Ishikawa (cell line): Measurements from ENCODE around the gene RNASE8.

Source experiments
- CREB1 ChIP-seq: IDR thresholded peaks from 2 replicates; pipeline ENCODE4 v1.6.1; 2012; ENCODE audit warnings: low read depth
- EGR1 ChIP-seq: IDR thresholded peaks from 2 replicates; pipeline ENCODE4 v1.6.1; 2012
- EP300 ChIP-seq: IDR thresholded peaks from 2 replicates; pipeline ENCODE4 v1.6.1; 2012; ENCODE audit warnings: borderline replicate concordance
- TAF1 ChIP-seq: IDR thresholded peaks from 2 replicates; pipeline ENCODE4 v1.6.1; 2012; ENCODE audit warnings: low read depth, mild to moderate bottlenecking
- TEAD4 ChIP-seq: IDR thresholded peaks from 2 replicates; pipeline ENCODE4 v1.6.1; 2012
- YY1 ChIP-seq: IDR thresholded peaks from 2 replicates; pipeline ENCODE4 v1.6.1; 2012; ENCODE audit warnings: low read depth
- TF ChIP-seq, protein P1 (sequence below): IDR thresholded peaks from 2 replicates; pipeline ENCODE4 v1.6.1; 2012; ENCODE audit warnings: low read depth, mild to moderate bottlenecking

DNA sequence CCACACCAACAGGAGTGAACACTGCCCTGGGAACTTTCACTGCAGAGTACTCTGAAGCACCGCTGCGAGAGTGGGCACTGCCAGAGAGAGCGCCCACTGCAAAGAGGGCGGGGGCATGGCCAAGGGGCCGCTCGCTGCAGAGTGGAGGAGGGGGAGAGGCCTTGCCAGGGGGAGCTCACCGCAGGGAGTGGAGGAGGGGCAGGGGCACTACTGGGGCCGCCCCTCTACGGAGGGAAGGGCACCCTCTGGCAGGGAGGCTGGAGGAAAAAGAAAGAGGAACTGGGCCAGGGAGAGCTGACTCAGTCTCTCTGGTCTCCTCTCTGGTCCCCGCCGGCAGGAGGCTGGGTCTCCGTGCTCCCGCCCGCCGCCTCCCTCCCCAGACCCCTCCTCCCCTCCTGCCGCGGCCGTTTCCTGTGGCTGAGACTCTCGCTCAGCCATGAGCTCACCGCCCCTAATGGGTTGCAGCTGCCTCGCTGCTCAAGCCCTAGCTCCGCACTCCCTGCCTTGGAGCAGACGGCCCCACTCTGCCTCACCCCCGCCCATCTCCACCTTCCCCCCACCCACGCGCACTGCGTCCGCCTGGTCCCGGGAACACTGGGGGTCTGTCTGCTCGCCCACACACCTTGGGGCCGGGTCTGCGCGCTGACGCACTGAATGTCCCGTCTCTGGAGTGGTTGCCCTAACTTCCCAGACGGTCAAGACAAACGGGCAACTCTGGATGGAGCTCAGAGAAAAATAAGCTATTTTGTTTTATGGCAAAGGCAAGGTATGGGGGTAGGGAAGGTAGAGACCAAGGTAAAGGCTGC is 13.8 kb downstream of the RNASE8 start:
- no peak for TF ChIP-seq EP300
- no peak for TF ChIP-seq YY1
- TF ChIP-seq TAF1: 0 out of 2 replicates have a peak, but pooled peaks have one; percentile 23
- 0 out of 2 replicates have a peak, but pooled peaks have one; percentile 3 for TF ChIP-seq TEAD4
- no peak for TF ChIP-seq CREB1
- TF ChIP-seq, protein P1, sequence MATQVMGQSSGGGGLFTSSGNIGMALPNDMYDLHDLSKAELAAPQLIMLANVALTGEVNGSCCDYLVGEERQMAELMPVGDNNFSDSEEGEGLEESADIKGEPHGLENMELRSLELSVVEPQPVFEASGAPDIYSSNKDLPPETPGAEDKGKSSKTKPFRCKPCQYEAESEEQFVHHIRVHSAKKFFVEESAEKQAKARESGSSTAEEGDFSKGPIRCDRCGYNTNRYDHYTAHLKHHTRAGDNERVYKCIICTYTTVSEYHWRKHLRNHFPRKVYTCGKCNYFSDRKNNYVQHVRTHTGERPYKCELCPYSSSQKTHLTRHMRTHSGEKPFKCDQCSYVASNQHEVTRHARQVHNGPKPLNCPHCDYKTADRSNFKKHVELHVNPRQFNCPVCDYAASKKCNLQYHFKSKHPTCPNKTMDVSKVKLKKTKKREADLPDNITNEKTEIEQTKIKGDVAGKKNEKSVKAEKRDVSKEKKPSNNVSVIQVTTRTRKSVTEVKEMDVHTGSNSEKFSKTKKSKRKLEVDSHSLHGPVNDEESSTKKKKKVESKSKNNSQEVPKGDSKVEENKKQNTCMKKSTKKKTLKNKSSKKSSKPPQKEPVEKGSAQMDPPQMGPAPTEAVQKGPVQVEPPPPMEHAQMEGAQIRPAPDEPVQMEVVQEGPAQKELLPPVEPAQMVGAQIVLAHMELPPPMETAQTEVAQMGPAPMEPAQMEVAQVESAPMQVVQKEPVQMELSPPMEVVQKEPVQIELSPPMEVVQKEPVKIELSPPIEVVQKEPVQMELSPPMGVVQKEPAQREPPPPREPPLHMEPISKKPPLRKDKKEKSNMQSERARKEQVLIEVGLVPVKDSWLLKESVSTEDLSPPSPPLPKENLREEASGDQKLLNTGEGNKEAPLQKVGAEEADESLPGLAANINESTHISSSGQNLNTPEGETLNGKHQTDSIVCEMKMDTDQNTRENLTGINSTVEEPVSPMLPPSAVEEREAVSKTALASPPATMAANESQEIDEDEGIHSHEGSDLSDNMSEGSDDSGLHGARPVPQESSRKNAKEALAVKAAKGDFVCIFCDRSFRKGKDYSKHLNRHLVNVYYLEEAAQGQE: no peak
- peak; percentile 86 for TF ChIP-seq EGR1
